PC-3 (cell line): Measurements from ENCODE around the gene SLC12A2. TPM values are rescaled to one million over a fixed set of nuclear protein-coding genes. Genes with fewer than 3 reads are reported as not detected.

Experiments
- ATAC-seq: fragments of 200-7000 bp; cut with Tn5 transposase; 2 replicates; pipeline ENCODE4 v1.9.1; 2020; ENCODE audit warnings: mild to moderate bottlenecking, moderate library complexity
- BruUV-seq: library from RNA; stranded (reverse); fragments of 400-500 nt; replicated peaks from 2 replicates; lab custom pipeline; 2021; lab: Mats Ljungman, UMichigan
- CTCF ChIA-PET: fragments of 300-600 bp; sonication (Branson Sonifier 250); formaldehyde crosslinking; loops from one replicate; lab custom pipeline; 2022; ENCODE audit warnings: antibody characterized with exemption; lab: Charles Lee
- POLR2A ChIA-PET: fragments of 300-600 bp; sonication (Branson Sonifier 250); formaldehyde crosslinking; loops from one replicate; lab custom pipeline; 2022; ENCODE audit warnings: antibody characterized with exemption; ENCODE audit not compliant: unreplicated experiment; lab: Charles Lee
- DNase-seq: peaks from one replicate; pipeline ENCODE4 v3.0.0-alpha.2; 2015
- H2AFZ ChIP-seq: fragments of 300-600 bp; sonication (generic); 2 replicates; pipeline ENCODE4 v1.6.0; 2016; ENCODE audit warnings: antibody characterized with exemption, low read length
- H3F3A ChIP-seq: fragments of 300-600 bp; sonication (generic); one replicate; pipeline ENCODE4 v1.6.0; 2017; ENCODE audit warnings: antibody characterized with exemption, low read length, control low read depth, mild to moderate bottlenecking; ENCODE audit not compliant: unreplicated experiment
- H3K27ac ChIP-seq: fragments of 300-600 bp; sonication (generic); 2 replicates; pipeline ENCODE4 v1.5.1; 2016; ENCODE audit warnings: mild to moderate bottlenecking, low read length
- H3K27me3 ChIP-seq: fragments of 300-600 bp; sonication (generic); 2 replicates; pipeline ENCODE4 v1.6.1; 2016; ENCODE audit warnings: low read length, mixed read lengths
- H3K36me3 ChIP-seq: fragments of 300-600 bp; sonication (generic); 2 replicates; pipeline ENCODE4 v1.6.1; 2016; ENCODE audit warnings: low read depth, mixed run types, low read length, mixed read lengths
- H3K4me1 ChIP-seq: fragments of 300-600 bp; sonication (generic); 2 replicates; pipeline ENCODE4 v1.5.1; 2016; ENCODE audit warnings: low read length; ENCODE audit not compliant: insufficient read depth
- H3K4me2 ChIP-seq: fragments of 300-600 bp; sonication (generic); 2 replicates; pipeline ENCODE4 v1.6.0; 2016; ENCODE audit warnings: low read length
- H3K4me3 ChIP-seq: fragments of 300-600 bp; sonication (generic); 2 replicates; pipeline ENCODE4 v1.5.1; 2016; ENCODE audit warnings: mild to moderate bottlenecking, low read length, mixed read lengths
- H3K79me2 ChIP-seq: fragments of 300-600 bp; sonication (generic); 2 replicates; pipeline ENCODE4 v1.6.1; 2017; ENCODE audit warnings: low read length, mixed read lengths
- H3K9ac ChIP-seq: fragments of 300-600 bp; sonication (generic); 2 replicates; pipeline ENCODE4 v1.6.0; 2016; ENCODE audit warnings: mild to moderate bottlenecking, low read length
- H3K9me2 ChIP-seq: fragments of 300-600 bp; sonication (generic); replicated peaks from 2 replicates; pipeline ENCODE4 v1.6.1; 2016; ENCODE audit warnings: mixed run types, low read length, mixed read lengths
- H3K9me3 ChIP-seq: fragments of 300-600 bp; sonication (generic); 2 replicates; pipeline ENCODE4 v1.6.1; 2016; ENCODE audit warnings: low read length, mixed read lengths
- H4K20me1 ChIP-seq: fragments of 300-600 bp; sonication (generic); 2 replicates; pipeline ENCODE4 v1.6.1; 2016; ENCODE audit warnings: low read length, mixed read lengths
- EZH2 ChIP-seq: fragments of 300-600 bp; sonication (generic); IDR thresholded peaks from one replicate; pipeline ENCODE4 v1.6.1; 2017; ENCODE audit warnings: antibody characterized with exemption, mild to moderate bottlenecking, low read length; ENCODE audit not compliant: unreplicated experiment
- EZH2phosphoT487 ChIP-seq: fragments of 300-600 bp; sonication (generic); IDR thresholded peaks from 2 replicates; pipeline ENCODE4 v1.6.1; 2018; ENCODE audit warnings: mild to moderate bottlenecking, antibody characterized with exemption, low read length, borderline replicate concordance
- intact Hi-C: fragments of 100-400 bp; cut with micrococcal nuclease; formaldehyde crosslinking; loops from 2 replicates; pipeline ENCODE4 v1.9.0; 2023
- total RNA-seq: library from RNA; depleted of rRNA; stranded (reverse); fragments of >200 nt; gene quantifications from 2 replicates; pipeline ENCODE4 v1.2.3, GENCODE V29; 2014
- TF ChIP-seq, protein P1 (sequence below): fragments of 300-600 bp; sonication (generic); conservative IDR thresholded peaks from 2 replicates; pipeline ENCODE4 v1.5.1; 2017; ENCODE audit warnings: antibody characterized with exemption, low read depth, mild to moderate bottlenecking, low read length

Gene SLC12A2
- total RNA-seq, 1 experiment from 2014 or later: 33.9 TPM

DNA sequence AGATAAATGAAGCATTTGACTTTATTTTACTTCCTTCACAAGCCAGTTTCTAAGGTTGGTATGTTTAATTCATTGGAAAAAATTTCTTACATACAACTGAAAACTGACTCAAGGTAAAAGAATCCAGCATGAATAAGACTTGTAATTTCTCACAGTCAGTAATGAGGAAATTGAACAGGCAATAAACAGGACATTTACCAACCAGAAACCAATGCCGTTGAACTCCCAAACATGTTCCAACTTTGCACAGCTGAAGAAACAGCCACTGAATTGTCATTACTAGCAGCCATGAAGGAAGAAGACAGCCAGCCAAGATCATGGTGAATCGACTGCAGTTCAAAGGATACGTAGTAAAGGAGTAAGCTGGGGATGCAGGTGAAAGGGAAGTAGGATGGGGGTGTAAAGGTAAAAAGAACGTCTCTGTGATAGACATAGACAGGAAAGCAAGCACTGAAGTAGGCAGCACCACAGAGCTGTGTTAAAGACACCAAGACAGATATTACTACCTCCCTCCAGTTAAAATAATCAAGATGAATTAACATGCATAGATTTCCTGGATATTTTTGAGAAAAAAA, 21.3 kb upstream of the SLC12A2 start:
- peaks cover 13% of the 10 kb centered on the region for H3K4me1 ChIP-seq
- TF ChIP-seq EZH2 (no peak), EZH2phosphoT487 (no peak)
- TF ChIP-seq, protein P1, sequence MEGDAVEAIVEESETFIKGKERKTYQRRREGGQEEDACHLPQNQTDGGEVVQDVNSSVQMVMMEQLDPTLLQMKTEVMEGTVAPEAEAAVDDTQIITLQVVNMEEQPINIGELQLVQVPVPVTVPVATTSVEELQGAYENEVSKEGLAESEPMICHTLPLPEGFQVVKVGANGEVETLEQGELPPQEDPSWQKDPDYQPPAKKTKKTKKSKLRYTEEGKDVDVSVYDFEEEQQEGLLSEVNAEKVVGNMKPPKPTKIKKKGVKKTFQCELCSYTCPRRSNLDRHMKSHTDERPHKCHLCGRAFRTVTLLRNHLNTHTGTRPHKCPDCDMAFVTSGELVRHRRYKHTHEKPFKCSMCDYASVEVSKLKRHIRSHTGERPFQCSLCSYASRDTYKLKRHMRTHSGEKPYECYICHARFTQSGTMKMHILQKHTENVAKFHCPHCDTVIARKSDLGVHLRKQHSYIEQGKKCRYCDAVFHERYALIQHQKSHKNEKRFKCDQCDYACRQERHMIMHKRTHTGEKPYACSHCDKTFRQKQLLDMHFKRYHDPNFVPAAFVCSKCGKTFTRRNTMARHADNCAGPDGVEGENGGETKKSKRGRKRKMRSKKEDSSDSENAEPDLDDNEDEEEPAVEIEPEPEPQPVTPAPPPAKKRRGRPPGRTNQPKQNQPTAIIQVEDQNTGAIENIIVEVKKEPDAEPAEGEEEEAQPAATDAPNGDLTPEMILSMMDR: no peak
- H3K27ac ChIP-seq: peak overlapping the region; percentile 11; the same call in 1 of the 2 replicates
- H3K36me3 ChIP-seq: no peaks in the 10 kb centered on the region
- BruUV-seq: no TSS peak
- intact Hi-C loops: no loop called here
- H3K9me2 ChIP-seq: no peaks in the 10 kb centered on the region
- DNase-seq (peak; percentile 58), ATAC-seq (peak; percentile 74)
- H2AFZ ChIP-seq: no peak overlapping the region
- no peaks in the 10 kb centered on the region for H3F3A ChIP-seq
- H3K79me2 ChIP-seq: no peaks in the 10 kb centered on the region
- no peak overlapping the region for H3K9ac ChIP-seq
- CTCF ChIA-PET: no interaction called here
- no peak overlapping the region for H3K4me3 ChIP-seq
- POLR2A ChIA-PET: interaction anchor here (0.6 kb wide), 1 partner anchor 166 kb away, joined by 3 read pairs; no protein-coding TSS in a partner anchor
- H3K27me3 ChIP-seq: no peaks in the 10 kb centered on the region
- H4K20me1 ChIP-seq: no peaks in the 10 kb centered on the region
- no peaks in the 10 kb centered on the region for H3K9me3 ChIP-seq
- peak overlapping the region; percentile 21 for H3K4me2 ChIP-seq

DNA sequence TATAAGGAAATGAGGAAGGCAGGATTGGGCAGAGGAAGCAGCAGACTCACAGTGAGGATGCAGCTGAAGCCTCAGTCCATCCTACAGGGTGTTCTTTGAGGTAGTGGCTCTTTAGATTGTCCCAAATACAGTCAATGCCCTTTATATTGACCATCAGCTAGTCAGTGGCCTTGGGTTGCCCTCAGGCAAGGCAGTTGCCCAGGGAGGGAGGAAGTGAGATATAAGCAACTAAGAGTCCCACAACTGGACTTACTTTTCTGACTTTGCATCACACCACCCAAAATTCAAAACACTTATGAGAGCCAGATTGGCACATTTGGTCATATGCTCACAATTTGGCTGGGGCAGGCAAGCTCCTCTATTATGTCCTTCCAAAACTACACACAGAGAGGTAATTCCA, 9.4 kb upstream of the SLC12A2 start:
- no peaks in the 10 kb centered on the region for H4K20me1 ChIP-seq
- no peak overlapping the region for H3K4me3 ChIP-seq
- H3K9me3 ChIP-seq: no peaks in the 10 kb centered on the region
- no peak overlapping the region for H3K9ac ChIP-seq
- ChIA-PET POLR2A (no interaction called here), CTCF (no interaction called here)
- H3K4me1 ChIP-seq: peaks cover 3% of the 10 kb centered on the region; the same call in 1 of the 2 replicates
- H3K79me2 ChIP-seq: 0 out of 2 replicates have a peak, but pooled peaks cover under 1% of the 10 kb centered on the region
- intact Hi-C loops: no loop called here
- ATAC-seq (no peak), DNase-seq (no peak)
- H3K4me2 ChIP-seq: no peak overlapping the region
- H2AFZ ChIP-seq: no peak overlapping the region
- no peaks in the 10 kb centered on the region for H3K27me3 ChIP-seq
- H3K9me2 ChIP-seq: no peaks in the 10 kb centered on the region
- H3K36me3 ChIP-seq: no peaks in the 10 kb centered on the region
- no peak for TF ChIP-seq EZH2phosphoT487
- TF ChIP-seq, protein P1: no peak
- no peak for TF ChIP-seq EZH2
- no TSS peak for BruUV-seq
- H3K27ac ChIP-seq: no peak overlapping the region
- H3F3A ChIP-seq: no peaks in the 10 kb centered on the region

DNA sequence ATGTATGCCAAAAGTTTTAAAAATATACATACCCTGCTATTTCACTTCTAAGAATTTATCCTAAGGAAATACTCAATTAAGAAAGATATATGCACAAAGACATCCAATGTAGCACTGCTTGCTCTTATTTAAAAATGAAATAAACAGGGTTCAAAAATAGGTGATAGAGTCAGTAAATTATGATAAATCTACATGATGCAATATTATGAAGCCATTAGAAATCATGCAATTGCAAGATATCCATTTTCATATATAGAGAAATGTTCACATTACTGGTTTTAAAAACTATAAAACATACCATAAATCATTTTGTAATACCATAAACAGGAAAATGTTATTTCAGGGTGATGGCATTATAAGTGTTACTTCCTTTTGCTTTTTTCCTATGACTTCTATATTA, 8.6 kb upstream of the SLC12A2 start:
- Histone ChIP-seq H3K79me2 (0 out of 2 replicates have a peak, but pooled peaks cover 5% of the 10 kb centered on the region), H2AFZ (no peak overlapping the region), H3K27me3 (no peaks in the 10 kb centered on the region), H3K9ac (no peak overlapping the region), H3F3A (no peaks in the 10 kb centered on the region), H3K9me2 (no peaks in the 10 kb centered on the region), H4K20me1 (no peaks in the 10 kb centered on the region), H3K9me3 (no peaks in the 10 kb centered on the region), H3K4me1 (peaks cover 5% of the 10 kb centered on the region; the same call in 1 of the 2 replicates), H3K36me3 (no peaks in the 10 kb centered on the region), H3K4me3 (no peak overlapping the region), H3K4me2 (no peak overlapping the region), H3K27ac (no peak overlapping the region)
- BruUV-seq: no TSS peak
- CTCF ChIA-PET: no interaction called here
- intact Hi-C loops: no loop called here
- no peak for ATAC-seq
- no peak for DNase-seq
- POLR2A ChIA-PET: no interaction called here
- TF ChIP-seq EZH2phosphoT487 (no peak), EZH2 (no peak)
- TF ChIP-seq, protein P1: no peak
